Measurements from ENCODE around the gene PCK1. TPM values are rescaled to one million over a fixed set of nuclear protein-coding genes. Genes with fewer than 3 reads are reported as not detected.

PCK1 gene
- total and polyA plus RNA-seq, 2 of the 13 experiments (the other 11 are each of a cell fraction or from before 2014, with no cell fraction given) = 6.5 to 12.6 TPM

GRCh38 chr20:57559658-57560553 lies 1.0 kb upstream of the PCK1 start (continued):
- no peak for TF ChIP-seq ZNF280B (CRISPR knock-in tag; IDR thresholded peaks at IDR 0.05; ENCODE audit: borderline replicate concordance)
- 0 out of 2 replicates have a peak, but pooled peaks have one; percentile 26 for TF ChIP-seq MZF1 (CRISPR knock-in tag; IDR thresholded peaks at IDR 0.05; ENCODE audit: borderline replicate concordance)
- TF ChIP-seq PHF20 (CRISPR knock-in tag; IDR thresholded peaks at IDR 0.05) = 0 out of 2 replicates have a peak, but pooled peaks have one; percentile 2
- peak; percentile 59; the same call in 1 of the 2 replicates for TF ChIP-seq CAMTA2 (CRISPR knock-in tag; IDR thresholded peaks at IDR 0.05; ENCODE audit: borderline replicate concordance)
- 0 out of 2 replicates have a peak, but pooled peaks have one; percentile 7 for TF ChIP-seq ETS1 (CRISPR knock-in tag; IDR thresholded peaks at IDR 0.05)
- TF ChIP-seq CBX2 (IDR thresholded peaks at IDR 0.05; ENCODE audit: low read depth, low read length) = no peak
- 0 out of 2 replicates have a peak, but pooled peaks have one; percentile 30 for TF ChIP-seq CBX2 (CRISPR knock-in tag; IDR thresholded peaks at IDR 0.05; ENCODE audit: low read depth)
- no peak for TF ChIP-seq YEATS4 (CRISPR knock-in tag; IDR thresholded peaks at IDR 0.05; ENCODE audit: borderline replicate concordance)
- 0 out of 3 replicates have a peak, but pooled peaks have one; percentile 17 for TF ChIP-seq MXI1 (IDR thresholded peaks at IDR 0.05; ENCODE audit: borderline replicate concordance, low read depth, low read length)
- peak; percentile 58; the same call in 1 of the 2 replicates for TF ChIP-seq ADNP (CRISPR knock-in tag; IDR thresholded peaks at IDR 0.05)
- no peak for TF ChIP-seq ZNF362 (CRISPR knock-in tag; IDR thresholded peaks at IDR 0.05; ENCODE audit: borderline replicate concordance)
- no peak for TF ChIP-seq AGO1 (IDR thresholded peaks at IDR 0.05; ENCODE audit: low read depth, low read length, poor library complexity, severe bottlenecking)
- TF ChIP-seq ZFYVE20 (CRISPR knock-in tag; IDR thresholded peaks at IDR 0.05; ENCODE audit: borderline replicate concordance, low read depth) = peak; percentile 31; the same call in 1 of the 2 replicates
- TF ChIP-seq PRMT3 (CRISPR knock-in tag; IDR thresholded peaks at IDR 0.05; ENCODE audit: borderline replicate concordance, low read depth) = no peak
- TF ChIP-seq HOXA3 (CRISPR knock-in tag; IDR thresholded peaks at IDR 0.05) = peak; percentile 3; the same call in 1 of the 2 replicates
- no peak for TF ChIP-seq ATF3 (CRISPR knock-in tag; IDR thresholded peaks at IDR 0.05)
- 0 out of 2 replicates have a peak, but pooled peaks have one; percentile 11 for TF ChIP-seq SP4 (CRISPR knock-in tag; IDR thresholded peaks at IDR 0.05)
- no peak for TF ChIP-seq HNF4G (IDR thresholded peaks at IDR 0.05; ENCODE audit: borderline replicate concordance, low read depth, low read length)
- no peak for TF ChIP-seq HNF4G (CRISPR knock-in tag; IDR thresholded peaks at IDR 0.05; ENCODE audit: borderline replicate concordance, low read depth)
- 0 out of 2 replicates have a peak, but pooled peaks have one; percentile 14 for TF ChIP-seq ZNF607 (CRISPR knock-in tag; IDR thresholded peaks at IDR 0.05; ENCODE audit: borderline replicate concordance)
- peak; percentile 38; the same call in 1 of the 2 replicates for TF ChIP-seq ZNF724P (CRISPR knock-in tag; IDR thresholded peaks at IDR 0.05; ENCODE audit: borderline replicate concordance)
